Endometrium (tissue), 2 donors: Measurements from ENCODE around the gene NLRP1.

Source experiments
- FAIRE-seq: peaks from 2 replicates; lab custom pipeline; 2012; peaks lifted over from hg19 to GRCh38; lab: Jason Lieb, UNC
- donor health status: control.
- donor health status: control.

Gene NLRP1

GRCh38 chr17:5557485-5557884, 26.8 kb downstream of the NLRP1 start:
- FAIRE-seq = no peak

GRCh38 chr17:5555254-5555653, 29.1 kb downstream of the NLRP1 start:
- no peak for FAIRE-seq

GRCh38 chr17:5553479-5553878, 30.8 kb downstream of the NLRP1 start:
- no peak for FAIRE-seq

- no peak for FAIRE-seq
These were observed 31.5 kb downstream of the NLRP1 start for GRCh38 chr17:5552841-5553240.

- FAIRE-seq = no peak
These were observed 39.0 kb downstream of the NLRP1 start for GRCh38 chr17:5545051-5545987.

- FAIRE-seq = no peak
These were observed 40.2 kb downstream of the NLRP1 start for GRCh38 chr17:5544115-5544514.

- FAIRE-seq = no peak
These were observed 42.6 kb downstream of the NLRP1 start for GRCh38 chr17:5541610-5542202.

GRCh38 chr17:5540321-5540720, 44.0 kb downstream of the NLRP1 start:
- FAIRE-seq = no peak

GRCh38 chr17:5539286-5539685, 45.0 kb downstream of the NLRP1 start:
- no peak for FAIRE-seq

- no peak for FAIRE-seq
These were observed 47.3 kb downstream of the NLRP1 start for GRCh38 chr17:5536866-5537650.

GRCh38 chr17:5535436-5535835, 48.9 kb downstream of the NLRP1 start:
- no peak for FAIRE-seq

- no peak for FAIRE-seq
These were observed 50.6 kb downstream of the NLRP1 start for GRCh38 chr17:5533486-5534315.

GRCh38 chr17:5532581-5532980, 51.7 kb downstream of the NLRP1 start:
- FAIRE-seq = no peak

GRCh38 chr17:5531085-5531418, 53.3 kb downstream of the NLRP1 start:
- no peak for FAIRE-seq

GRCh38 chr17:5530265-5531084, 53.8 kb downstream of the NLRP1 start:
- FAIRE-seq = no peak

GRCh38 chr17:5527601-5528250, 56.6 kb downstream of the NLRP1 start:
- no peak for FAIRE-seq

GRCh38 chr17:5526821-5527598, 57.3 kb downstream of the NLRP1 start:
- FAIRE-seq = no peak

- FAIRE-seq = no peak
These were observed 61.1 kb downstream of the NLRP1 start for GRCh38 chr17:5523249-5523648.

GRCh38 chr17:5522476-5522875, 61.8 kb downstream of the NLRP1 start:
- FAIRE-seq = no peak
